NCI-H82 treated with DMSO at 0.1 percent for 48 hours (cell line): ENCODE results near the gene ZAP70.
A peak's percentile ranks its signal among the peaks of the same experiment; 100 is the strongest.
"Not testable (repeated sequence)": the region's sequence is repeated elsewhere in the genome, so short reads cannot be mapped to it uniquely, and the experiment has no call there.

Experiments used
- DNase-seq: peaks from one replicate; lab custom pipeline; 2025; ENCODE audit not compliant: unreplicated experiment; lab: John Stamatoyannopoulos, UW

Gene ZAP70

GRCh38 chr2:97697252-97698235 lies 15.8 kb upstream of the ZAP70 start:
- peak; percentile 3 for DNase-seq

- DNase-seq, result no peak
These were observed 14.8 kb upstream of the ZAP70 start for GRCh38 chr2:97698530-97698929.

- DNase-seq, result peak; percentile 9
These were observed 13.5 kb upstream of the ZAP70 start for GRCh38 chr2:97699765-97700444.

- no peak for DNase-seq
These were observed 12.2 kb upstream of the ZAP70 start for GRCh38 chr2:97701186-97701585.

GRCh38 chr2:97701851-97702465 lies 11.4 kb upstream of the ZAP70 start:
- DNase-seq, result no peak

- no peak for DNase-seq
These were observed 10.5 kb upstream of the ZAP70 start for GRCh38 chr2:97702731-97703470.

GRCh38 chr2:97703741-97704140 lies 9.6 kb upstream of the ZAP70 start:
- no peak for DNase-seq

- DNase-seq, result no peak
These were observed 8.4 kb upstream of the ZAP70 start for GRCh38 chr2:97704989-97705388.

- DNase-seq, result no peak
These were observed 7.3 kb upstream of the ZAP70 start for GRCh38 chr2:97706112-97706511.

GRCh38 chr2:97706708-97707345 lies 6.5 kb upstream of the ZAP70 start:
- no peak for DNase-seq

GRCh38 chr2:97707362-97708047 lies 5.9 kb upstream of the ZAP70 start:
- DNase-seq, result no peak

GRCh38 chr2:97708048-97708380 lies 5.4 kb upstream of the ZAP70 start:
- no peak for DNase-seq

GRCh38 chr2:97708608-97709007 lies 4.8 kb upstream of the ZAP70 start:
- no peak for DNase-seq

GRCh38 chr2:97711394-97711711 lies 2.0 kb upstream of the ZAP70 start:
- no peak for DNase-seq

GRCh38 chr2:97712175-97712574 lies 1.2 kb upstream of the ZAP70 start:
- not testable (repeated sequence) for DNase-seq

GRCh38 chr2:97712693-97713295 lies 582 bp upstream of the ZAP70 start:
- DNase-seq, result no peak

GRCh38 chr2:97714084-97714949 lies 941 bp downstream of the ZAP70 start:
- DNase-seq, result no peak

GRCh38 chr2:97714950-97715652 lies 1.7 kb downstream of the ZAP70 start:
- DNase-seq, result no peak
